Measurements from ENCODE around the gene SCAF8.

- TF ChIP-seq, protein P1, sequence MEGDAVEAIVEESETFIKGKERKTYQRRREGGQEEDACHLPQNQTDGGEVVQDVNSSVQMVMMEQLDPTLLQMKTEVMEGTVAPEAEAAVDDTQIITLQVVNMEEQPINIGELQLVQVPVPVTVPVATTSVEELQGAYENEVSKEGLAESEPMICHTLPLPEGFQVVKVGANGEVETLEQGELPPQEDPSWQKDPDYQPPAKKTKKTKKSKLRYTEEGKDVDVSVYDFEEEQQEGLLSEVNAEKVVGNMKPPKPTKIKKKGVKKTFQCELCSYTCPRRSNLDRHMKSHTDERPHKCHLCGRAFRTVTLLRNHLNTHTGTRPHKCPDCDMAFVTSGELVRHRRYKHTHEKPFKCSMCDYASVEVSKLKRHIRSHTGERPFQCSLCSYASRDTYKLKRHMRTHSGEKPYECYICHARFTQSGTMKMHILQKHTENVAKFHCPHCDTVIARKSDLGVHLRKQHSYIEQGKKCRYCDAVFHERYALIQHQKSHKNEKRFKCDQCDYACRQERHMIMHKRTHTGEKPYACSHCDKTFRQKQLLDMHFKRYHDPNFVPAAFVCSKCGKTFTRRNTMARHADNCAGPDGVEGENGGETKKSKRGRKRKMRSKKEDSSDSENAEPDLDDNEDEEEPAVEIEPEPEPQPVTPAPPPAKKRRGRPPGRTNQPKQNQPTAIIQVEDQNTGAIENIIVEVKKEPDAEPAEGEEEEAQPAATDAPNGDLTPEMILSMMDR (IDR thresholded peaks at IDR 0.05): no peak
- TF ChIP-seq POLR2AphosphoS5 (IDR thresholded peaks at IDR 0.05) (no peak), POLR2A (IDR thresholded peaks at IDR 0.05) (no peak)
Measured at GRCh38 chr6:154763650-154764049, 30.4 kb downstream of the SCAF8 start.

Data from upper lobe of left lung (tissue), 4 donors.